HS-5 (cell line): ENCODE measurements around the gene ATOH8.

Experiments
- DNase-seq: peaks from one replicate; pipeline ENCODE4 v3.0.0-alpha.2; 2012; ENCODE audit warnings: low read depth

ATOH8 gene

DNA sequence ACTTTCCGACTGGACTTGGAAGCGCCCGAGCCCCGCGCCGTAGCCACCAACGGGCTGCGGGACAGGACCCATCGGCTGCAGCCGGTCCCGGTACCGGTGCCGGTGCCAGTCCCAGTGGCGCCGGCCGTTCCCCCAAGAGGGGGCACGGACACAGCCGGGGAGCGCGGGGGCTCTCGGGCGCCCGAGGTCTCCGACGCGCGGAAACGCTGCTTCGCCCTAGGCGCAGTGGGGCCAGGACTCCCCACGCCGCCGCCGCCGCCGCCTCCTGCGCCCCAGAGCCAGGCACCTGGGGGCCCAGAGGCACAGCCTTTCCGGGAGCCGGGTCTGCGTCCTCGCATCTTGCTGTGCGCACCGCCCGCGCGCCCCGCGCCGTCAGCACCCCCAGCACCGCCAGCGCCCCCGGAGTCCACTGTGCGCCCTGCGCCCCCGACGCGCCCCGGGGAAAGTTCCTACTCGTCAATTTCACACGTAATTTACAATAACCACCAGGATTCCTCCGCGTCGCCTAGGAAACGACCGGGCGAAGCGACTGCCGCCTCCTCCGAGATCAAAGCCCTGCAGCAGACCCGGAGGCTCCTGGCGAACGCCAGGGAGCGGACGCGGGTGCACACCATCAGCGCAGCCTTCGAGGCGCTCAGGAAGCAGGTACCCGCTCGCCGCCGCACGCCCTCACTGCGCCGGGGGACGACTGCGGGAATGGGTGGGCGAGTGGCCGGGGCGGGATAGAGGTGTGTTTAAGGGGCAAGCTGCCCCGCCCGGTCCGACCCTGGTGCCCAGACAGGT, 713 bp downstream of the ATOH8 start:
- no peak for DNase-seq

DNA sequence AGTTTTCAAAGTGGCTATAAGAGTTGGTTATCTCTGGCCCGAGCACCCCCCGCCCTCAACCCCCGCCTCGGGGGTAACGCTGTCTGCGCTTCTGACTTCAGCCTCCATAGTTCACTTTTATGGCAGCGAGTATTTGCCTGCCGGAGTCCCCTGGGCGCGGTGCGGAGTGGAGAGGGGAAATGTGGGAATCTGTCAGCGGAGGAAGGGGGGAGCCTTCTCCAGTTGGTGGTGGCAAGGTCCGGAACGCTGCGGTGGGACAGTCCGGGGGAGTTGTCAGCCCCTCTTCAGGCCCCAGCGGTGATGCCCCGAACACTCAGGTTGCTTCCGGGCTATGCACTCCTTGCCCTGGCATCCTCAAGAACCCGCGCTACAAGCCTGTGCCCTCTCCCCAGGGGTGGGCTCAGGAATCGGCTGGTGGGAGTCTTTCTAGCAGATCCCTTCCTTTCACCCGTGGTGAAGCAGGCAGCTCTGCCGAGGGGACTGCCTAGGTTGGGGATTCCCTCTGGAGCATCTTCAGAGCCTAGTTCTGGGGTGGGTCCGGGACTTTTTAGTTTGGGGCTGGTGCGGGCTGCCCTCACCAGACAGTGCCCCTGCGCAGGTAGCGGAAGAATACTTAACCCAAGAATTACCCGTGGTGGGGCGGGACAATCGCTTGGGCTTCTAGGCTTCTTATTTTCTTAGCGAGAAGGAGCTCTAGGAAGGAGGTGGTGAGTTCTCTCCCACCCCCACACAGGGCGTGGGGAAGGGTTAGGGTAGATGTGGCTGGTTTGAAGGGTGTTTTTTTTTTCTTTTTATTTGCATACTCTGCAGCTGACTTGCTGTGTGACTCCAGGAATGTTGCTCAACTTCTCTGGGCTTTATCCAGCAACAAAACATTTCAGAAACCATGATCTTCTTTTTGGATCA, 1.6 kb downstream of the ATOH8 start:
- DNase-seq: no peak

DNA sequence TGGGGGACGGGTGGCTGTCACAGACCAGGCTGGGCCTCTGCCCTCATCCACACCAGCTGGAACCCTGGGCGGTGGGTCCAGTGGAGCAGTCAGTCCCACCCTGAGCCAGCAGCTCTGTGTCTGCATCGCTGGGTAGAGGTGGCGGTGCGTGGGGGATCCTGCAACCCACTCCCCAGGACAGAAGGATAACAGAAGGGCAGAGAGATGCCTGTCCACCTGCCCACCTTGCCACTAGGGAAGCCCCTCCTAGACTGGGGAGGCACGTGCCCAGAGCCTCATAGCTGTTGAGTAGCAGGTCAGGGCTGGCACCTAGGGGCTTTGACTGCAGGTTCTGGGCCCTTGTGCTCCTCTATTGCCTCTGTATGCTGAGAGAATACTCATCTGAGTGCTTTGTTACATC, 2.4 kb downstream of the ATOH8 start:
- DNase-seq: no peak

DNA sequence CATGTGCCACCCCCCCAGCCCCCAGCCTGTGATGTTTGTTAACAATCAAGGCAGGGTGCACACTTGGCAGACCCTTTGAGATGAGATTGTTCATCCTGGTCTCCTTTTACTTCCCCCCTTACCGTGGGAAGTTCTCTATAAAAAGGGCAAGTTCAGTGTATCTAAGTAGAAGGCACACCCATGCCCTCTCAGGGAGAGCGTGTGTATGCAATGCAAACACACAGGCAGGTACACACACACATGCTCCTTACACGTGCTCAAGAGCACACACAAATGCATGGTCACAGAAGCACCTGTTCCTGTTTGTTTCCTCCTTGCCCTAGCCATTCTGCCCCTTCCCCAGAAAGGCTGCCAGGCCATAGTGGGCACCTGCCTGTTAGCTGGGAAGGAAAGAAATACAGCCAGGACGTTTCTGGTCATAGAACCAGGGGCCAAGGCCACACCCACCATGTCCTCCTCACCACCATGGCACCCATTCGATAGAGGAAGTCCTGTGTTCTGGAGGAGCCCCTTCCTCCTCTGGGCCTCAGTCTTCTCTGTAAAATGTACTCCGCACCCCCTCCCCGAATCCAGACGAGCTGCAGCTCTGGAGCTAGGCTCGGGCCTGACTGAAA, 3.1 kb downstream of the ATOH8 start:
- DNase-seq: no peak

DNA sequence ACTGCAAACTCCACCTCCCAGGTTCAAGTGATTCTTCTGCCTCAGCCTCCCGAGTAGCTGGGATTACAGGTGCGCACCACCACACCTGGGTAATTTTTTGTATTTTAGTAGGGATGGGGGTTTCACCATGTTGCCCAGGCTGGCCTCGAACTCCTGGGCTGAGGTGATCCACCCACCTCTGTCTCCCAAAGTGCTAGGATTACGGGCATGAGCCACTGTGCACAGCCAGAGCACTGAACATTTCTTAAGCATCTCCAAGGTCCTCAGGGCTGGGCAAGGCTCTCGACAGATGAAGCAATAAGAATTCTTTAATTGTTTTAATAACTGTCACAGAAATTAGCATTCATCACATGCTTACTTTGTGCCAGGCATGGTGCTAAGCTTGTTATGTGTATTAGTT, 4.1 kb downstream of the ATOH8 start:
- no peak for DNase-seq

DNA sequence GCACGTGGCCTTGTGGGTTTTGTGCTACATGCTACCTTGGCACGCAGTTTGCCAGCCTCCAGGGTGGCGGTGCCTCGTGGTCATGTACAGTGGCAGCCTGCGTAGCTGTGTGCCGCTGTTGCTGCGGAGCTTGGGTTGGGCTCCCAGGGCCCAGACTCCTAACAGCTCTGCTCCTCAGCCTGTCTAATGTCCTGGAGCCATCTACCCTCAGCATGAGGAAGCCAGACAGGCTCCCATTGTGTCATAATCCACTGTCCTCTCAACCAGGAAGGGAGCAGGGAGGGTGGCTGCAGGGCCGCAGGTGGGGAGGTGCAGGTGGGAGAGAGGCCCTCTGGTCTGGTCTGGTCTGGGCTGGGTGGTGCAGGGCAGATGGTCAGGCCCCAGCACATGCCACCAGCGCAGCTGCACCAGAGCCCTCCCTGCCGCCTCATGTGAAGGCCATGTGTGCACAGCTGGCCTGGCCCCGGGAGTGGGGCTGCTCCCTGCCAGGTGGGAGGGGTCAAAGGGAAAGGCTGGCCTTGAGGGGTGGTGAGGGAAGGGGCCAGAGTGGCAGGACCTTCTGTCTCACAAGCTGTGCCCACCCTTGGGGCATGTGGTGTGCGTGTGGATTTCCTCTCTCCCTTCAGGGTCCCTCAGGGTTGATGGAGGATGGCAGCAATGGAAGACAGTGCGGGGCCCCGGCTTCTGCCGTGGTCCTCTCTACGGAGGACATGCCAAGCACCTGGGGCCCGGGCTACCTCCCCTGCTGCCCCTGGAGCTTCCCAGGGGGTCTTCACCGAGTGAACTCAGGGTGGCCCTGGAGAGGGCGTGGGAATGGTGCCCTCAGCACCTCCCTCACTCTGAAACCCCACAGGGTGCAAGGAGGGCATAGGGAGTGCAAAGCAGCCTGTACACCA, 4.8 kb downstream of the ATOH8 start:
- DNase-seq: no peak

DNA sequence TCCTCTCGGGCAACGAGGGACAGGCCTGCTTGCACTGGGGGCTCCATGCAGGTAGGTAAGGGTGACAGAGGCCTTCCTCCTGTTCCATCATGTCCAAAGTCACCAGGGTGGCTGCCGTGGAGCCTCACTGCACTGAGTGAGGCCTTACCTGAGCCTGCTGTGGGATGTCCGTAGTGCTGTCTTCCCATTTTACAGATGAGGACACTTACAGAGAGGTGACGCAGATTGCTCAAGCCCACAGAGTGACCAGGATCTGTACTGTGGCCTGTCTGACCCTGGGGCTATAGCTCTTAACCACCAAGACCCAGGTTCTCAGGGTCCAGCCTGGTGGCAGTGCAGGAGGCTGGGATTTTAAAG, 5.4 kb downstream of the ATOH8 start:
- no peak for DNase-seq

DNA sequence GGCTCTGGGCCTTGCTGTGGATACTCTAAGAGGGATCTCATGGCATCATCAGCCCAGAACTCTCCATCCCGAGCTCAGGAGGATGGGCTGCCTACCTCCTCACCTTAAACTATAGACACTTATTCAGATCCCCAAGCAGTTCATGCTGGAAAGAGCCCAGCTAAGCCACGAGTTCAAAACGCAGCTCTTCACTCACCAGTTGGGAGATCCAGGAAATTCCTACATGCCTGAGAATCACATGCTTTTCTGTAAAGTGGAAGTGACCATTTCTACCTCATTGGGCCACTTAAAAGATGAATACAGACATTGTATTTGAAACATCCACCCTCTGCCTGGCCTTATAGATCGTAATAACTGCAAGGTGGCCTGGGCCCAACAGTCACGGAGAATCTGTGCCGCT, 6.6 kb downstream of the ATOH8 start:
- DNase-seq: no peak

DNA sequence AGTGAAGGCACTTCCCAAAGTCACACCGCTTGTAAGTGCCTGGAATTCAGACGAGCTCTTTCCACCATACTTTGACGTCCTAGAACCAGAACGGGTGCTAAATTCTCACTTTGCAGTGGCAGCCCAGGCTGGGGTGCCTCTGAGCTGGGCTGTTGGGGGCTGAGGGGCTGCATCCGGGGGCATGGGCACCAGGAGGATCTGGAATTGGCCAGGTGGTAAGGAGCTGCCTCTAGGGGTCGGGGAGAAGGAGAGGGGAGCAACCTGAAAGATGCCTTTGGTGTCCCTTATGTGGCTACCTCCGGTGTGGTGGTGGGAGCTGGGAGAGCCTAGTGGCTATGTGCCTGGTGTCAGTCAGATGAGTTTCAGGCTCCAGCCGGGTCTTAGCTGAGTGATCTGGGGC, 7.1 kb downstream of the ATOH8 start:
- no peak for DNase-seq

DNA sequence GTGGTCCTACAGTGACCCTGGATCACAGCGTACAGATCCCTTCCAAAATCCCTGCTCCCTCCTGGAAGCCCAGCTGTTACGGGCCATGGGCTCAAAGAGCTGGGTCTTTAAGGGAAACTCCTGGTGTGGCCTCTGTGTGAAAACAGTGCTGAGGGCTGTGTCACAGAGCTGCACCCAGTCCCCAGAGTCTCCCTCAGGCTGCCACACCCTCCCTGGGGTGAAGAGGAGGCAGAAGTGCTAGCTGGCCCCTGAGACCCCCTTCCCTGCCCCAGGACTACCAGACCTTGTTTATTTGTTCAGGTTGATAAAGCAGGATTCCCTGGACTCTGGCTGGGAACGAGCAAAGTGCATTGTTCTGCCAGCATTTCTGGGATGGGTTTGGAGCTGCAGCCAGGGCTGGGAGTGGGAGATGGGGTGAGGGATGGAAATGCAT, 7.7 kb downstream of the ATOH8 start:
- DNase-seq: no peak

DNA sequence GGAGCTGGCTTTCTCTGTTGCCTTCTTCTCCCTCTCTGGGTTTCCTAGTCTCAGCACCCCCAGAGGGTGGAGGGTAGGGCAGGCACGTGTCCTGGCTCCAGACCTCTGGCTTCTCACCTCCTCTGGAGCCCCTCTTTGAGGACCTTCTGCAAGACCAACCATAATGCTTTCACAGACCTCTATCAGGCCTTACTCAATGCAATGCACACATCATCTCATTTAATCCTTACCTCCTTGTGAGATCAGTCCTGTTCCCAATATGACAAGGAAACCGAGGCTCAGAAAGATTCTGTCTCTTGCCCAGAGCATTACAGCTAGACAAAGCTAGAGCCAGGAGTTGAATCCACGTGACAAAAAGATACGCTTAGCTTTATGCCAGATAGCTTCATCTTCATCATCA, 8.2 kb downstream of the ATOH8 start:
- DNase-seq: no peak

DNA sequence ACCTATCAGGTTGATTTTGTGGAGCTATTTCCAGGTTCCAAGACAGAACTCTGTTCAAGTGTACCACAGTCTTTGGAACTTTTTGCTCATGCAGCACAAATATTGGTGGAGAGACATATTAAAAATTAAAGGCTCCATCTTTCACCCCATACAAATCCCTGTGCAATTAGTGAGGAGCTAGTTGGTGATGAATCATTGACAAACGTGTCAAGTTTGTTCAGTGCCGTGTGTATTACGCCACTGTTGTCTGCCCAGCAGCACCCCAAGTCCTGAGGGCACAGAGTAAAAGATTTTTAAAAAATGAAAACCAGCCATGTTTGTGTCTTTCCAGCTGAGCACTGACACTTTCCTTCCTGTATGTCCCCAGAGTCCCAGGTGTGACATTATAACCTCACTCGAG, 9.3 kb downstream of the ATOH8 start:
- no peak for DNase-seq

DNA sequence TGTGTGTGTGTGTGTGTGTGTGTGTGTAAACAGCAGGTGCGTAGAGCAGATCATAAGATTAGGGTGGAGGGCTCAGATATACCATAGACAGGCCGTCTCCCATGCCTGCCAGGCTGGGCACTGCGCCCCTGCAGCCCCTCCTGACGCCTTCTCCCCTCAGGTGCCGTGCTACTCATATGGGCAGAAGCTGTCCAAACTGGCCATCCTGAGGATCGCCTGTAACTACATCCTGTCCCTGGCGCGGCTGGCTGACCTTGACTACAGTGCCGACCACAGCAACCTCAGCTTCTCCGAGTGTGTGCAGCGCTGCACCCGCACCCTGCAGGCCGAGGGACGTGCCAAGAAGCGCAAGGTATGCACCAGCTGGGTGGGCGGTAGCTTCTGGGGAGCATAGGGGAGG, 10.0 kb downstream of the ATOH8 start:
- no peak for DNase-seq

DNA sequence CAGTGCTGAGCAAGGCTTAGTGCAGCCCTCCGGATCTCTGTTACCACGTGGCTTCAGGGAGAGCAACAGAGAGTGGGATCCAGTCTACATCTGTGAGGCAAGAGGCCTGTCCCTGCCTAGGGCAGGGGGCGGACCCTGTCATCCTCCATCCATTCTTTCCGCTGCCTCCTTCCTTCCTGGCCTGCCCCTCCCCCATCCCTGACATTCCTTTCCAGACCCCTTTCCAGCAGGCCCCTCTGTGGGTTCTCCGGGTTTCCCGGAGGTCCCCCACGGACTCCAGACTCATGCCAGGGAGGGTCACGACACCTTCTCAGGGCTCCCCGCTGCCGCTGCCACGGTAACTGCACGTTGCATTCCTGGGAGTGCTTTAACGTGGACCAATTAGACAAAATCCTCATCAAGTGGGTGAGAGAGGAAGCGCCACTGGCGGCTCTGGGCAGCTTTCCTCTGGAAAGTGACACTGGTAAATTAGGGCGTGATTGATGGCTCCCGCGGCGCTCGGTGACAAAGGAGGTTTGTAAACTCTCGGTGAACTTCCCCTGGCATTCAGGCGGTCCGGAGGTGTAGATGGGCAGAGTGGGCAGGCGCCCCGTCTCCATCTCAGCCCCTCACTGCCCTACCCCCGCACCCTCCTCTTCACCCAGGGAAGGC, 11.4 kb downstream of the ATOH8 start:
- no peak for DNase-seq

DNA sequence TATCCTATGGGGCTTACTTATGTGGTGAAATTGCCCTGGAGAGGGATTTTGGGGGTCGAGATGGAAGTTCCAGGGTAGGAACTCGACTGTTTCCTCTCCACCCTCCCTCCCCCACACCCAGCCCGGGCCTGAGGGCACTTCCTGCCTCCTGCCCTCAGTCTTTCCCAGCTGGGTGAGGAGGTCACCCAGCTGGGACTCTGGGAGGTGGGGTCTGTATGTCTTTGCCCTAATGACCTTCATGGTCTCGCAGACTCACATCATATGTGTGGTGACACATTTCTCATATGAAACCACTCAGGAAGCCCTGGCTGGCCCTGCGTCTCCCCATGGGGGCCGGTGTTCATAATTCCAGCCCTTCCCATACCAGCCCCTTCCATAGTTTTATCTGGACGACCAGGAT, 12.4 kb downstream of the ATOH8 start:
- no peak for DNase-seq

DNA sequence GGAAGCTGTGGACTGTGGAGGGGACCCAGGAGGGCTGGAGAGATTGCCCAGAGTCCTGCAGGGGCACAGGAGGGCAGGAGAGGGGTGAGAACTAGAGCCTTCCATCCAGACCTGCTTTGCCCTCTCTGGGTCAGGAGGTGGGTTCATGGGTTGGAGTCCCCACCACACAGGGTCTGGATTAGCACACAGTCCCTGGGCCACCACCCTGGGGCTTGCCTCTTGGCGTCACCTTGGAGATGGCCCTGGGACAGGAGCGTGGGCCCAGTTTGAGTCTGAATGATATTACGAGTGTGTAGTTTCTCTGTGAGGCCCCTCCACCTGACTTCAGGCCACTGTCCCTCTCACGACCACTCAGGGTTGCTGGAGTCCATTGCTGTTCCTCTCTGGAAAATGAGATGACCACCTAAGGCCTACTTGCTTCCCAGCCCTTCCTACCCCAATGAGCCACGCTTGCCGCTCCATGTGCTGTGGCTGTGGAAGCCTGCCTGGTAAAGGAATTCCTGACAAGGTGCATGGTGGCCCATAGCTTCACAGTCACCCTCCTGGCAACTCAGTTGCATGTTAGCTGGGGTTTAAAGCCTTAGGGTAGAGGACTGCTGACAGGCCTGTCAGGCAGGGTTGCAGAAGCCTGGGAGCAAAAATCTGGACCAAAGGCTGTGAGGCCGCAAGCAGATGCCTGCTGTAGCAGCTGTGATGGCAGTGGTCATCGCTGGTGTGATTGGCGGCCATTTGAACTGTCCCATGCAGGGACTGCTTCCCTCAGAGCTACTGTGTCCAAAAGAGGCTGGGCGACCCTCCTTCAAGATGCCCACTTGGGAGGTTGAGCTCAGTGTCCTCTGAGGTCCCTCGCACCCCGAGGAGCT, 14.2 kb downstream of the ATOH8 start:
- no peak for DNase-seq

DNA sequence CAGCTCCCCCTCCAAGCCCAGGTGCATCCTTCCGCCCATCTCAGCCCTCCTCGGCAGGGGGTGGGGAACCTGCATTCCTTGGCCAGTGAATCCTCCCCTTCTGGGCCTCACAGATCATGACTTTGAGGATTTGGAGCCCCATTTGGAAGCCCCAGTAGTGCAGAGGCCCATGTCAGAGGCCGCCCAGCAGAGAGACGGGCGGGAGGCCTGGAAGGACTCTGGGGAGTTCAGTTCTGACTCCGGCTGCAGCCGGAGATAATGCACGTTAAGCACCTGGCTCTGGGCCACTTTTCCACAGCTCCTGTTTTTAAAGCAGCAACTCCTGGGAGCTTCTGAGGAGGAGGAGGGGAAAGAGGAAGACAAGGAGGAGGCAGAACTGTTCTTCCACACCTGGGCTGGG, 14.9 kb downstream of the ATOH8 start:
- DNase-seq: no peak

DNA sequence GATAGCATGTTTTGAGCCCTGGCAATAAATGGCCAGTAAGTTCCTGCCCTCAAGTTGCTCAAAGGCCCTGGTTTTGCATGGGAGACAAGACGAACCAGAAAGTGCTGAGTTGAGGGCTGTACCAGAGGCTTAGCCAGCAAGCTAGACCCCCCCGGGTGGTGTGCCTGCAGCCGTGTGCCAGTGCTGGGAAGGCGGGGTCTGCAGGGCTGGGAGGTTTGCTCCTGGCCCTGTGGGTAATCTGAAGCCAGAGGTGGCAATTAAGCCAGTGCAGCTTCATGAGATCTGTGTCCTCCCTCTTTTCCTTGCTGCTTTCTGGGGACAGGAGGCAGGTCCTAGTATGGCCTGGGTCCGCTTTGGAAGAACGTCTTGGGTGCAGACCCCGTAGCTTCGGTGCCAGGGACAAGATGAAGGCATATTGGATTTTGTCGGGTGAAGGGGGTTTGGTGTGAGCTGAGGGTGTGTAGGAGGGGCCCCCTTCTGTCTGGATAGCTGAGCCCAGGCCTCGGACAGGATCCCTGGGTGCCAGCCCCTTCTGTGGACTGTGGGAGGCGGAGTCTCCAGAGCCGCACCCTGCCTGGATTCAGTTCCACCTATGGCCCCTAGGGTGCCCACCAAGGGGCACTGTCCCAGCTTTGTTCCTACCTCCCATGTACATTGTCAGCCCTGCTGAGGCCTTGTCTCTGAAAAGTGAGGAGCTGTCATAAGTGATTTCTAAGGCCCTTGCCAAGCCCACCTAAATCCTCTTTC, 15.6 kb downstream of the ATOH8 start:
- no peak for DNase-seq

DNA sequence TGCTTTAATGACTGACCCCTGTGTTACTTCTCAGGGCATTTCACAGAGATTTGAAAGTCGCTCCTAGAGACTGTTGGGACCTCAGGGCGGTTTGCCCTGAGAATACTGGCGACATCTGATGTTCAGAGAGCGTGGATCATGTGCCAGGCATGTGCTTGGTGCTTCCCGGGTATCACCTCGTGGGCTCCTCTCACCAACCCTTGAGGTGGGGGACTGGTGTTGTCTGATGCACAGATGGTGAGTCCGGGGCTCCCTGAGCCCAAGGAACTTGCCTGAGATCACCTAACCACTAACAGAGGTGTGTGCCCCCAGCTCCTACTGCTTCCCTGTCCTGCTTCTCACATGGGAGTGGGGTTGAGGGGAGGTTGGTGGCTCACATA, 16.2 kb downstream of the ATOH8 start:
- no peak for DNase-seq

DNA sequence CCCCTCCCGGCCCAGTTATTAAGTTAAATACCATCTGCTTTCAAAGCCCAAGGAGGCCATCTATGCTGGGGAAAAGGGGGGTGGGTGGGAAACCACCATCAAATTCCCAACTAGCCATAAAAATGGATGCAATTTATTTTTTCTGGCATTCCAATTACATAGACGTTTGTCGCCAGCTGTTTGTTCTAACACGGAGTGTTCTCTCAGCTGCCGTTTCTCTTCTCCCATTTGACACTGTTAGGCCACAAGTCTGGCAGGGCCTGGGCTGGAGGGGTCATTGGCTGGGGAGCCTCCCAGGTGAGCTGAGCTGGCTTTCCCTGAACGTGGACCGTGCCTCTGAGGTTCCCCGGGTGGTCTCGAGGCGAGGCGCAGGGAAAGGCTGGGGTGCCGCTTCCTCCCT, 16.6 kb downstream of the ATOH8 start:
- no peak for DNase-seq
